Gastrocnemius medialis (tissue), 4 donors: ENCODE results near the gene RBPJ. TPM values are rescaled to one million over a fixed set of nuclear protein-coding genes. Genes with fewer than 3 reads are reported as not detected.

Experiments
- ATAC-seq, 2 donors: fragments of 150-250 bp; one replicate each; pipeline ENCODE4 v1.9.1; 2016
- DNase-seq, 2 donors: peaks; one replicate each; pipeline ENCODE4 v3.0.0-alpha.2; 2019
- H3K27ac ChIP-seq, 4 donors: fragments of 200-600 bp; sonication (generic); 1 replicate in 1 of 4; 2 replicates in 3 of 4; pipeline ENCODE4 v1.5.1; 2016 to 2018; ENCODE audit warnings: mild to moderate bottlenecking in 2 of 4, moderate library complexity in 1 of 4
- H3K27me3 ChIP-seq, 3 donors: fragments of 200-600 bp; sonication (generic) in 2 of 3; 1 replicate in 1 of 3; 2 replicates in 2 of 3; pipeline versions ENCODE4 v1.5.1 to v1.6.0; 2016 to 2019; ENCODE audit warnings: mild to moderate bottlenecking in 1 of 3, moderate library complexity in 1 of 3
- H3K36me3 ChIP-seq, 2 donors: fragments of 200-600 bp; sonication (generic) in 1 of 2; one replicate each; pipeline ENCODE4 v1.5.1; 2017 to 2018
- H3K4me1 ChIP-seq, 2 donors: fragments of 200-600 bp; sonication (generic) in 1 of 2; one replicate each; pipeline ENCODE4 v1.5.1; 2016 to 2017; ENCODE audit warnings: mild to moderate bottlenecking in 2 of 2
- H3K4me3 ChIP-seq, 4 donors: fragments of 200-600 bp; sonication (generic) in 3 of 4; 1 replicate in 1 of 4; 2 replicates in 3 of 4; pipeline ENCODE4 v1.5.1; 2016 to 2019; ENCODE audit warnings: mild to moderate bottlenecking in 2 of 4
- H3K9me3 ChIP-seq, 3 donors: fragments of 200-600 bp; sonication (generic) in 2 of 3; 1 replicate in 1 of 3; 2 replicates in 2 of 3; pipeline ENCODE4 v1.5.1; 2016 to 2019
- POLR2A ChIP-seq, 2 donors: fragments of 450-650 bp; IDR thresholded peaks; one replicate each; pipeline ENCODE4 v1.6.1; 2017; ENCODE audit warnings: antibody characterized with exemption in 2 of 2, mild to moderate bottlenecking in 2 of 2, moderate library complexity in 2 of 2
- in situ Hi-C, 4 donors: fragments of 200-750 bp; cut with MboI; loops; one replicate each; pipeline versions ENCODE4 v1.15.0 to v1.8.0; 2017; ENCODE audit warnings: low sequenced_read_pairs in 4 of 4
- intact Hi-C: fragments of 100-400 bp; cut with DNase I; formaldehyde crosslinking; loops from one replicate; pipeline ENCODE4 v1.15.1; 2023; ENCODE audit warnings: low total_unique reads
- total RNA-seq, 4 donors: library from RNA; depleted of rRNA; stranded (reverse); fragments of >200 nt; gene quantifications; one replicate each; pipeline versions ENCODE4 v1.1.0 to v1.2.3, GENCODE V29; 2016
- TF ChIP-seq, protein P1 (sequence below), 5 experiments: fragments of 450-650 bp in 3 of 5; fragments of 200-600 bp in 2 of 5; sonication (generic) in 2 of 5; IDR thresholded peaks in 4 of 5; conservative IDR thresholded peaks in 1 of 5; 1 replicate in 4 of 5; 2 replicates in 1 of 5; pipeline ENCODE4 v1.5.1; 2016 to 2019; ENCODE audit warnings: antibody characterized with exemption in 5 of 5, mild to moderate bottlenecking in 3 of 5, moderate library complexity in 3 of 5

RBPJ gene
- total RNA-seq, 4 donors from 2014 or later = 22.8 to 73.3 (median 37.1) TPM

- in situ Hi-C loops = loop anchor here in 3 of 4 donors (25.0 kb wide), 3 partner anchors 94 to 544 kb away; no protein-coding TSS in a partner anchor
- Histone ChIP-seq H3K27me3 (no peaks in the 10 kb centered on the region), H3K9me3 (no peaks in the 10 kb centered on the region), H3K36me3 (no peaks in the 10 kb centered on the region), H3K4me1 (no peaks in the 10 kb centered on the region), H3K4me3 (no peak overlapping the region), H3K27ac (no peak overlapping the region)
- no peak for TF ChIP-seq POLR2A (IDR thresholded peaks at IDR 0.05)
- TF ChIP-seq, protein P1, sequence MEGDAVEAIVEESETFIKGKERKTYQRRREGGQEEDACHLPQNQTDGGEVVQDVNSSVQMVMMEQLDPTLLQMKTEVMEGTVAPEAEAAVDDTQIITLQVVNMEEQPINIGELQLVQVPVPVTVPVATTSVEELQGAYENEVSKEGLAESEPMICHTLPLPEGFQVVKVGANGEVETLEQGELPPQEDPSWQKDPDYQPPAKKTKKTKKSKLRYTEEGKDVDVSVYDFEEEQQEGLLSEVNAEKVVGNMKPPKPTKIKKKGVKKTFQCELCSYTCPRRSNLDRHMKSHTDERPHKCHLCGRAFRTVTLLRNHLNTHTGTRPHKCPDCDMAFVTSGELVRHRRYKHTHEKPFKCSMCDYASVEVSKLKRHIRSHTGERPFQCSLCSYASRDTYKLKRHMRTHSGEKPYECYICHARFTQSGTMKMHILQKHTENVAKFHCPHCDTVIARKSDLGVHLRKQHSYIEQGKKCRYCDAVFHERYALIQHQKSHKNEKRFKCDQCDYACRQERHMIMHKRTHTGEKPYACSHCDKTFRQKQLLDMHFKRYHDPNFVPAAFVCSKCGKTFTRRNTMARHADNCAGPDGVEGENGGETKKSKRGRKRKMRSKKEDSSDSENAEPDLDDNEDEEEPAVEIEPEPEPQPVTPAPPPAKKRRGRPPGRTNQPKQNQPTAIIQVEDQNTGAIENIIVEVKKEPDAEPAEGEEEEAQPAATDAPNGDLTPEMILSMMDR (IDR thresholded peaks at IDR 0.05 in 4 of 5, conservative IDR thresholded peaks at IDR 0.05 in 1 of 5) = no peak
- intact Hi-C loops = no loop called here
- DNase-seq = no peak
- ATAC-seq = no peak
Observed at GRCh38 chr4:26468283-26468949, 147.6 kb downstream of the RBPJ start.

GRCh38 chr4:26468977-26469376 is 148.2 kb downstream of the RBPJ start:
- H3K36me3 ChIP-seq = no peaks in the 10 kb centered on the region
- no peaks in the 10 kb centered on the region for H3K4me1 ChIP-seq
- DNase-seq (no peak), ATAC-seq (no peak)
- H3K27me3 ChIP-seq = no peaks in the 10 kb centered on the region
- H3K4me3 ChIP-seq = no peak overlapping the region
- in situ Hi-C loops = loop anchor here in 3 of 4 donors (25.0 kb wide), 3 partner anchors 93 to 543 kb away; no protein-coding TSS in a partner anchor
- no peak overlapping the region for H3K27ac ChIP-seq
- intact Hi-C loops = no loop called here
- no peaks in the 10 kb centered on the region for H3K9me3 ChIP-seq
- no peak for TF ChIP-seq POLR2A (IDR thresholded peaks at IDR 0.05)
- TF ChIP-seq, protein P1 (IDR thresholded peaks at IDR 0.05 in 4 of 5, conservative IDR thresholded peaks at IDR 0.05 in 1 of 5) = no peak

DNA sequence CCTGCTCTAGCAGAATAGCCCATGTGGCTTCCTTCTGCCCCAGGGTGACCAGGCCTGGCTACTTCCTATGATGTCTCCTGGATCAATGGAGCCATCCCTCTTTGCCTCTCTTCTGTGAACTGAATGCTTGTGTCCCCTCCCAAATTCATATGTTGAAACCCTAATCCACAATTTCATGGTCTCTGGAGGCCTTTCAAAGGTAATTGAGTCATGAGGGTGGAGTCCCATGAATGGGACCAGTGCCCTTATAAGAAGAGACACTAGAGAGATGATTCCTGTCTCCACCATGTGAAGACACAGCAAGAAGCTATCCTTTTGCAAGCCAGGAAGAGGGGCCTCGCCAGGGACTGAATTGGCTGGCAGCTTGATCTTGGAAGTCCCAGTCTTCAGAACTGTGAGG is 151.1 kb downstream of the RBPJ start:
- in situ Hi-C loops = loop anchor here in 3 of 4 donors (25.0 kb wide), 3 partner anchors 90 to 540 kb away; no protein-coding TSS in a partner anchor
- H3K36me3 ChIP-seq = no peaks in the 10 kb centered on the region

GRCh38 chr4:26473893-26474292 is 153.1 kb downstream of the RBPJ start:
- no peaks in the 10 kb centered on the region for H3K9me3 ChIP-seq
- intact Hi-C loops = no loop called here
- in situ Hi-C loops = loop anchor here in 3 of 4 donors (25.0 kb wide), 3 partner anchors 88 to 538 kb away; no protein-coding TSS in a partner anchor
- H3K36me3 ChIP-seq = no peaks in the 10 kb centered on the region
- no peak for ATAC-seq
- H3K4me1 ChIP-seq = no peaks in the 10 kb centered on the region
- no peak for DNase-seq
- no peak overlapping the region for H3K4me3 ChIP-seq
- no peak overlapping the region for H3K27ac ChIP-seq
- no peak for TF ChIP-seq POLR2A (IDR thresholded peaks at IDR 0.05)
- TF ChIP-seq, protein P1 (IDR thresholded peaks at IDR 0.05 in 4 of 5, conservative IDR thresholded peaks at IDR 0.05 in 1 of 5) = no peak
- no peaks in the 10 kb centered on the region for H3K27me3 ChIP-seq

More for the DNA sequence above, 151.1 kb downstream of the RBPJ start:
- TF ChIP-seq, protein P1 (IDR thresholded peaks at IDR 0.05 in 4 of 5, conservative IDR thresholded peaks at IDR 0.05 in 1 of 5) = no peak
- no peak for TF ChIP-seq POLR2A (IDR thresholded peaks at IDR 0.05)
- Histone ChIP-seq H3K27ac (no peak overlapping the region), H3K27me3 (no peaks in the 10 kb centered on the region), H3K4me3 (no peak overlapping the region), H3K9me3 (no peaks in the 10 kb centered on the region), H3K4me1 (no peaks in the 10 kb centered on the region)
- intact Hi-C loops = no loop called here
- ATAC-seq (no peak), DNase-seq (no peak)
